HG03439 (cell line): ENCODE measurements around the gene PNPLA8.
"Not testable (repeated sequence)": the region's sequence is repeated elsewhere in the genome, so short reads cannot be mapped to it uniquely, and the experiment has no call there.

ENCODE experiments used
- ATAC-seq: cut with Tn5 transposase; IDR thresholded peaks from one replicate; pipeline ENCODE4 v1.9.1; 2021; ENCODE audit warnings: mild to moderate bottlenecking, moderate library complexity; ENCODE audit not compliant: unreplicated experiment

Gene PNPLA8

DNA sequence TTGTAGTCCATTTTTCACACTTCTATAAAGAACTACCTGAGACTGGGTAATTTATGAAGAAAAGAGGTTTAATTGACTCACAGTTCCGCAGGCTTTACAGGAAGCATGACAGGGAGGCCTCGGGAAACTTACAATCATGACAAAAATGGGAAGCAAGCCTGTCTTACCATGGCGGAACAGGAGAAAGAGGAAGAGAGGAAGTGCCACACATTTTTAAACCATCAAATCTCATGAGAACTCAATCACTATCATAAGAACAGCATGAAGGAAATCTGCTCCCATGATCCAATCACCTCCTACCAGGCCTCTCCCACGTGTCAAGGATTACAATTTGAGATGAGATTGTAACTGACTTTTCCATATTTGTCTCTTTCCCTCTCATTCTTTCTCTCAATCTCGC, 9.3 kb upstream of the PNPLA8 start:
- ATAC-seq = no peak

DNA sequence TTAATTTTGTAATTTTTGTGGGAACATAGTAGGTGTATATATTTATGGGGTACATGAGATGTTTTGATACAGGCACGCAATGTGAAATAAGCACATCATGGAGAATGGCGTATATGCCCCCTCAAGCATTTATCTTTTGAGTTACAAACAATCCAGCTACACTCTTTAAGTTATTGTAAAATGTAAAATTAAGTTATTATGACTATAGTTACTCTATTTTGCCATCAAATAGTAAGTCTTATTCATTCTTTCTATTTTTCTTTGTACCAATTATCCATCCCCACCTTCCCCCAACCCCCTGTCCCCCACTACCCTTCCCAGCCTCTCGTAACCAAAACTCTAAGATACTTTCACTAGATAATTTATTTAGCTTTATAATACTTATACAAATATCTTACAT, 7.8 kb upstream of the PNPLA8 start:
- ATAC-seq = no peak

DNA sequence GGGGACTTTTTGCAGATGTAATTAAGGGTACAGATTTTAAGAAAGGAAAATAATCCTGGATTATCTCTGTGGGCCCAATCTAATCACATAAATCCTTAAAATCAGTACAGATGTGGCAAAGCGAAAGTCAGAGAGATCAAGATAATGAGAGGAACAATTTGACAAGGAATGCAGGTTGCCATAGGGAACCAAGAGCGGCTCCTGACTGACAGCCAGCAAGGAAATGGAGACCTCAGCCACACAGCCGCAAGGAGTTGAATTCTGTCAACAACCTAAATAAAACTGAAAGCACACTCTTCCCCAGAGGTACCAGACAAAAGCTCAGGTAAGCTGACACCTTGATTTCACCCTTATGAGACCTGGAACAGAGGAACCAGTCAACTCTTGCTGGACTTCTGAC, 3.4 kb upstream of the PNPLA8 start:
- no peak for ATAC-seq

DNA sequence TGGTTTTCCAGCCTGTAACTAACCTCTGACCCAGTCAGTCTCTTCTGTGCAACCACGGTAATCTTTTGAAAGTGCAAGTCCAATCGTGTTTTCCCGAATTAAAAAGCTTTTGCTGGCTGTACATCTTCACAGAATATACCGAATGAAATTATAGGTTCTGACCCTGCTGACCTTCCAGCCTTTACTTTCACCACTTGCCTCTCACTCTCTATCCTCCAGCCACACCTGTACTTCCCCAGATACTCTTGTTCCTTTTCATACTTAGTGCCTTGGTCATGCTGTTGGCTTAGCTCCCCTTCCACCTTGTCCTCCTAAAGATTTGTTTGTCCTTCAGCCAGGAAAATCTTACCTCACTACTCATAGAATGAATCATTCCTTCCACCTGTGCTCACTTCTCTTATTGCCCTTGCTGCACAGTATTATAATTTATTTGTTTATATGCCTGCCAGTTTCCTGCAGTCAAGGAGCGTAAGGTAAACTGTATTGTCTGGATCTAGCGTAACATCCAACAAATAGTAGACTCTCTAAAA, 2.3 kb upstream of the PNPLA8 start:
- no peak for ATAC-seq

DNA sequence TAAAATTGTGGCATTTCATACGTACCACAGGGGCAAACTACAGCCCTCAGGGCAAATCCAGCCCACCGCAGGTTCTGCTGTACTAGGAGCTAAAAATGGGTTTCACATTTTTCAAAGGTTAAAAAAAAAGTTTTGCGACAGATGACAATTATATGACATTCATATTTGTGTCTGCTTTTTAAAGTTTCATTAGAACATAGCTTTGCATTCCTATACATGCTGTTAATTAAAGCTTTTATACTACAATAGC, 758 bp upstream of the PNPLA8 start:
- no peak for ATAC-seq

DNA sequence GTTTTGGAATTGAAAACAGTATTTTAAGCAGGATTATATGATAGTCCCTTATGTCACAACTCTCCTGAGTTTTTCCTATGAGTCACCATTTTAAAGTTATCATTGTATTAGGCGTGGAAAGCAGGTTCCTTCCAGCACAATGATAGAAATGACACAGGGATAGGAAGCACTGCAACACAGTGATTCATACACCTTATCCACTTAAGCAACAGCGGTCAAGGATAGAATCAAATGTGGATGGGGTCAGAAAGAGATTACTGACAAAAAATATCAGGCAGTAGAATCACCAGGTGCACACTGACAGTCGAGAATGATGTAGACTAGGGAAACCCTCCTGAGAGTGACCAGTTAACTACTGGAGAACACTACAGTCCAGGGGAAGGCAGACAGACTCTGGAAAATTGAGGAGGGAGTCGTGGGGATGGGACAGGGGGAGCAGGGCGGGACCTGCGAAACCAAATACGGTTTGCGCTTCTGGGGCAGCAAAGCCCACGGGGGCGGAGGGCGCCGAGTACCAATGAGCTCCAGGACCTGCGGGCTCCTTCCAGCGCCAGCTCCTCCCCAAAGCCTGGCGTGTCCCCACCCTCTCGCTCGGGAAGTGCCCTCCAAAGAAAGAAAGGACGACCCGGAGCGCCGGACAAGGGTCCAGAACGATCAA, 479 bp downstream of the PNPLA8 start:
- ATAC-seq = peak; percentile 54

DNA sequence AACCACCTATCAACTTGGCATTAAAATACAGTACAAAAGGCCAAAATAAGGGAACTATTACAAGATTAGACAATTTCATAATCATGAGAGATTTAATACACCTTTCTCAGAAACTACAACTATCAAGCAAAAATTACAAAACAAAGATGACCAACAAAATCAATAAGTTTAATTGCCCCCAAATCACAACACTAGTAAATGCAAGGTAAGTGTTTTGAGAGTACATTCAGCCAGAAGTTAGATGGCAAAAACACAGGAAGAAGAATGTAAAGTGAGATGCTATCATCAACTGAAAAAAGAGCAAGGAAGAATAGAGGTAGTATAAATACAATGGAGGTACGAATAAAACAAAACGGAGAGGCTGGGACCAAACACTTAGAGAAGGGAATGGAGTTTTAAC, 3.2 kb downstream of the PNPLA8 start:
- ATAC-seq = no peak

DNA sequence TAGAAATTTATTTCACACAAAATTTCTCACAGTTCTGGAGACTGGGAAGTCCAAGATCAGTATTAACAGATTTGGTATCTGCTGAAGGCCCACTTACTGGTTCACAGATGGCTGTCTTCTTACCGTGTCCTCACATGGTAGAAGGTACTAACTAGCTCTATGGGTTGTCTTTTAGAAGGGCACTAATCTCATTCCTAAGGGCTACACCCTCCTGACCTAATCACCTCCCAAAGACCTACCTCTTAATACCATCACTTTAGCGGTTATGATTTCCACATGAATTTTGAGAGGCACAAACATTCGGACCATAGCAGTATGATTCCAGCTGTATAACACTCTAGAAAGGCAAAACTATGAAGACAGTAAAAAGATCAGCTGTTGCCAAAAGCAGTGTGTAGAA, 8.0 kb downstream of the PNPLA8 start:
- no peak for ATAC-seq

DNA sequence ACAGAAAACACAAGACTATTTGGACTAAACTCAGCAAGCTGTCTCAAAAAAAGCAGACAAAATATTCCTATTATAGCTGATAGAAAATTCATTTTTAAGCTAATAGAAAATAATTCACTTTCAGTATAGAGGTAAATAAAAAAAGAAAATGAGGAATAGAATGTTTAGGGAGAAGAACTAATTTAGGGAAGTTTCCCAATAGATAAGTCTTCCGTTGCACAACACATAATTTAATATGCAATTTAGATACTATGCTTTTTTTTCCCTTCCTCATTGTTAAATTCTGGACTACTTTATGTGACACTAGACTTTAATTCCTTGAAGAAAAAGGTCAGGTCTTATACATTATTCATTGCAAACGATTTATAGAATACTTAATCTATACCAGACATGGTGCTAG, 10.3 kb downstream of the PNPLA8 start:
- no peak for ATAC-seq

DNA sequence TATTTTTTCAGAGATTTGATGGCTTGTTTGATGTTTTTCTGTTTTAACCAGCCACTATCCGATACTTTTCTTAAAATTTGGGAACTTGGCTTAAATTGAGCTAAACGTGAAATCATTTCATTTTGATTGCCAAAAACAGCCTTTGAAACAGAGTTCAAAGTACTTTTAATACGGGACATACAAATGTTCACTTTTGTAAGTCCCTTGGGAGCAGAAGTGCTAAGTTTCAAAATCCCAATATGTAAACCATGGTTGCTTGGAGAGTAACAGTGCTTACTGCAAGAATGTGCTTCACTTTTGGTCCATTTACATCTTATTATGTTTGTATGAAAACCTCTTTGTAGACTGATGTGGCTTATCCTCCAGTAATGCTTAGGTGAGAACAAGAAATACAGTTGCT, 10.9 kb downstream of the PNPLA8 start:
- ATAC-seq = no peak

DNA sequence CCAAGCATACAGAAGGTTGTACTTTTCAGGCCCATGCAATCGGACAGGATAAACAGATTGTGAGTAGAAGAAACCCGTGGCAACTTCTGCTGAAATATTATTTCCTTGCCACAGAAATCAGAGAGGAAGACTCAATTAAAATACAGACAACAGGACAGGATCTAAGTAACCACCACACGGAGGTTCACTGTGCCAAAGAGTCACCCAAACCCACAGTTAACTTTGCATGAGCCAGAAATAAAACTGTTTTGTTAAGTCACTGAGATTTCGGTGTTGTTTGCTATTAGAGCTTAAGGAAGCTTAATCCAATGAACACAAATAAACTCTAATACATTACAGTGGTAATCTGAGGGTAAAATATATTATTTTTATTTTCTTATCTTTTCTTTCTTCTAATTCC, 14.0 kb downstream of the PNPLA8 start:
- no peak for ATAC-seq

DNA sequence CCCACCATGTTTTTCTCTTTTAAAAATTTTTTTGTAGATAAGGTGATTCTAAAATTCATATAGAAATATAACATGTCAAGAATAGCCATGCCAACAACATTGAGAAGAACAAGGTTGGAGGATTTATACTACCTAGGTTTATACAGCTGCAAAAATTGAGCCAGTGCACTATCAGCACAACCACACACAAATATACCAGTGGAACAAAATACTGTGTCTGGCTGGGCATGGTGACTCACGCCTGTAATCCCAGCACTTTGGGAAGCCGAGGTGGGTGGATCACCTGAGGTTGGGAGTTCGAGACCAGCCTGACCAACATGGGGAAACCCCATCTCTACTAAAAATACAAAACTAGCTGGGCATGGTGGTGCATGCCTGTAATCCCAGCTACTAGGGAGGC, 21.4 kb downstream of the PNPLA8 start:
- ATAC-seq = not testable (repeated sequence)

DNA sequence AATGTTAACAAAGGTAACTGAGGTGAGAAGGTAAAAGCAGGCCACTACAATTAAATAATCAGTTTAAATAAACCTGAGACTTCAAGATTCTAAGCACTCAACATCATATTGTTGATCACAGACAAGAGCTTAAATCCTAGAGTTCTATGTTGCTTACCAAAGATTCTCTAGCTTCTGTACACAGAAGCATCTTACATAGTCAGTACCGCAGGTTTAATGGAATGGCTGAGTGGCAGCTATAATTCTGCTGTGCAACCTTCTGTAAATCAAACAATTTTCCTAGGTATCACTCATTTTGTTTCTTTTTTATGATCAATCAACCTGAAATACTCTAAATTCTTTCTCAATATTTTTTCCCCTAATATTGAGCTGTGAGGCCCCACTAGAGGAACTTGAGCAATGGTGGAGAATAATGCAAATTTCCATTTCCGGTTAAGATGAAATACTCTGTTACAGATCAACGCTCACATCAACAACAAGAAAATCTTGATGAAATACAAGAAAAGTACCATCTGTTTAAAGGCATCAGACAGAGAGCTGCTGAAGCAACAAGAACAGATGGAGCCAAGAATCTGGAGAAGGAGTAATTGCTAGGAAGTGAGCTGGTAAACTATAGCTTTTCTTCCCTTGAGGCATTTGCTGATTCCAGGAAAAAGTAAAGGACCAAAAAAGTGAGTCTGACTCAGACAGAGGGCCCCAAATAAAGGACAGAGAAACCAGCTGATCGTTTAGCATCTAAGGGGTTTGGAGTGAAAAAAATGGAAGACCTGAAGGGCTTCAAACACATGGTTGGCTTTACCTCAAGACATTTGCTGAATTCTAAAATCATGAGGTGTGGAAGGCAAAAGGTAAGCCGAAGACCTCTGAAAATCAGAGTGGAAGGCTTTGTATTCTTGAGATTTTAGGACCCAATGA, 22.6 kb downstream of the PNPLA8 start:
- ATAC-seq = peak; percentile 89

DNA sequence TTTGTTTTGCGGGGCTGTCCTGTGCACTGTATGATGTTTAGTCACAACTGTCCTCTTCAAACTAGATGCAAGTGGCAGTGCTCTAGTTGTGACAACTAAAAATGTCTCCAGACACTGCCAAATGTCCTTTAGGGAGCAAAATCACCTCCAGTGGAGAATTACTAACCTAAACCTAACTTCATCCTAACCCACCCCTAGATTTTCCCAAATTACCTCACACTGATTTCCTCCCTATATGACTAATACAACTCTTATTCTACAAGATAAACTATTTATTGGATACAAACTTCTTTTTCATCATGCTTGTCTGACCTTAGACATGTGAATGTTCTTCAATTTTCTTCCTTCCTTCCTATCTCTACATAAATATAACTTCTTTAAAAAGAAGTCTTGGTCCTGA, 26.4 kb downstream of the PNPLA8 start:
- no peak for ATAC-seq

DNA sequence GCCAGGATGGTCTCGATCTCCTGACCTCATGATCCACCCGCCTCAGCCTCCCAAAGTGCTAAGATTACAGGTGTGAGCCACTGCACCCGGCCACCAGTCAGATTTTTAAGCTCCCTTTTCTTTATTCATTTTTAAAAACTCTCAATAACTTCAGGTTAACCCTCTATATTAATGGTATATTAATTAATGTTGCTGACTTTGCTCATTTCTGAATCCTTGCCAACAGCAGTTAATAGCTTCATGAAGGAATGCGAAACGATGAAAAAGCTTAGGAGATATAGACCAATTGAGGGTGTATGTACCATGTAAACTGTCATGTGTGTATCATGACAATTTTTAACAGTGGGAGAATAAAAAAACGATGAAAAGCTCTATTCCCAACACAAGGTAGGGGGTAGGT, 27.5 kb downstream of the PNPLA8 start:
- ATAC-seq = no peak

DNA sequence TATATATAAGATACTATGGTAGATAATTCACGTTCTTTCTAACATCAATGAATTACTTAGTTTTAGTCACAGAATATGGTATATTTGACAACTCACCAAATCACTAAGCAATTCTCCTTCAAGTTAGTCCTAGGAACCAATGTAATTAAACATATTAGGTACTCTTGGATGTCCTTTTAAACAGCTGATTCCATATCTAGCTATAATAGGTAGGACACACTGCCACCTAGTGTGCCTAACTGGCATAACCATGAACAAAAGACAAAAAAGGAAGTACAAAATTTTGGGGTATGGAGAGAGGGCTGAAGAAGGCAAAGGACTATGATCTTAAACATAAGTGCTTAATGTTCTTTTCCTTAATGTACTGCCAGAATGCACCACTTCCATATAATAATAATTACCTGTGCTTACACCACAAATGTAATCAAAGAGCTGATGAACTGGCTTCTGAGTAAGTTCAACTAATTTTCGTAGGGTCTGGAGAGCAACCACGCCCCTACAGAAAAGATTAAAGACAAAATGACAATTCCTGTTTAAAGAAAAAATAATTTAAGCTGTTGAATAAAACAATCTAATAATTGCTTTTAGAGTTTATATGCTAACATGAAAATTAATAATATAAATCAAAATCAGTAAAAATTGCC, 28.7 kb downstream of the PNPLA8 start:
- ATAC-seq = peak; percentile 84

DNA sequence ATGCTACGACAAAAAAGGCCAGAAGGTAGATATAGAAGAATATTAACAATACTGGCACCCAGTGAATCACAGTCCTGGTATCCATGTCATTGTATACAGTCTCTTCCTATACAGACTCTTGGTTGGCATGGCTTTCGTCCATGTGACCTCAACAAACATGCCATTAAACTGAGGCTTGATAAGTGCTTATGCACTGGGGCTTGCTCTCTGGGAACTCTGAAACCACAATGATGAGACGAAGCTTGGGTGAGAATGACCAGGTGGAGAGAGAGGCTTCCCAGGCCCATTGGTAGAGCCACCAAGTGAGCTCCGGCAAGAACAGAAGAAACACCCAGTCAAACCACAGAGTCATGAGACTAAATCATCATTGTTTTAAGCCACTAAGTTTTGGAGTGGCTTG, 33.2 kb downstream of the PNPLA8 start:
- no peak for ATAC-seq

DNA sequence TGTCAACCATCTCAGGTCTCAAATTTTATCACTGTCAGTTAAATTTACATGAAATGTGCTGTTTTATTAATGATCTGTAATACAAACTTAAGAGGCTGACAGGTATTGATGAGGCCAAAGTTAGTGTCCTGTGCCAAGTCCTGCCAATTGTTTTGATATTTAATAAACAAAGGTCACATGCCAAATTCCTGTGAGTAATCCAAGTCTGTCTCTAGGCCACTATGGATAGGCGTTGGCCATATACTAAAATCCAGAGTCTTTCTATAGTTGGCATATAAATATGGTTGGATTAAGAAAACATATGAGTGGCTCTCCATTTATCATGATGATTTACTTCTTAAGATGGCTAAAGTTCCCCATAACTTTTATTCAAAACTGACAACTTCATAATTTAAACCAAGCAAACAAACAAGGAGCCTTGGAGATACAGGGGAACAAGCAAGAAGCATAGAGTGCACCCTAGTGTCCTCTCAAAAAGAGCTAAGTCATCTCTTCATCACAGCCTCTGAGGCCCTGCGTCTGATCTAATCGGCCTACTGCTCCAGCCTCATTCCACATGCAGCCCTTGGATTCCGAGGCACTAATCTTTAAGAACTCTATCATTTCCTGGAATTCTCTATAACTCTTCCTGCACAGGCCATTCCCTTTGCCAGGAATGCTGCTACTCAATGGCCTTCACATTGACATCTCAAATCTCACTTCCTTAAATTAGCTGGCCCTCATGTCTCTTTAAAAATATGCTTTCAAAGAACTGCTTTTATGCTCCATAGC, 37.0 kb downstream of the PNPLA8 start:
- no peak for ATAC-seq

DNA sequence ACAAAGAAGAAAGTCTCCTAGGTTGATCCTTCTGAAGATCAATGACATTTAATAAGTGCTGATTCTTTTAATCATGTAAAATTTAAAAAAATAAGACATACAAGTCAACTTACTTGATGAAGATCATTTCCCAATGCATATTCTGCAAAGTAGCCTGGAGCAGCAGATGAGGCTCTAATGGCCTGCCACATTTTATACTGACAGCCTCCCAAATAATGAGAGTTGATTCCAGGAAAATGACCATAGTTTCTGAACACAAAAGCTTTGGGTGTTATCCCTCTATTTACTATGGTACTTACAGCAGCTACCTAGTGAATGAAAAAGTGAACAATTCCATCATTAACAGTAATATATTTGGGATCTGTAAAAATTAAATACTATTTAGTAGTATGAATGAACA, 38.3 kb downstream of the PNPLA8 start:
- no peak for ATAC-seq

DNA sequence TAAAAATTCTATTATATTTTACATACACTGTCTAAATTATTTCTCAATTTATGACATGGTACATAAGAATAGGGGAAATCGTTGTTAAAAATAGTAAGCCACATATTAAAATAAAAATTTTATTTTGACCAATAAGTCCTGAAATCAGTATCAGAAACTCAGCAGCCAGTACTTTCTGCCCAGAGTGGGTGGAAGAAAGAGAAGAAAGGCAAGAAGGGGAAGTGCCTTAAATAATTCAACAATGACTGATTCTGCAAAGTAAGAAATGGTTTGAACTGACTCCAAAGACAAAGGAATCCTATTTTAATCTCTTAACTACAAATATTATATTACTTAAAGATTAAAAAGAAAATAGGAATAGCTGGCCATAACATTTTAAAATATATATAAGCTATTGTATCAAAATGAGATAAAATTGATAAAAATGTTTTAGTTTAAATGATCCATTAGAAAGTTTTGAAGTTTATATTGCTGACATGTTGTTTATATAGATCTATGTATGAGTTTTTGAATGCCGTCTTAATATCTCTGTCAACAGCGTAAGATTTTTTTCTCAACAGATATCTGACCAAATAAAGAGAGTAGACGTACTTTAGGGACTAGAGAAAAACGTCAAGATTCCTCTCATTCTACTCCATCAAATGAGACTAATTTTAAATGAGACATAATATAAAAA, 39.5 kb downstream of the PNPLA8 start:
- ATAC-seq = no peak

DNA sequence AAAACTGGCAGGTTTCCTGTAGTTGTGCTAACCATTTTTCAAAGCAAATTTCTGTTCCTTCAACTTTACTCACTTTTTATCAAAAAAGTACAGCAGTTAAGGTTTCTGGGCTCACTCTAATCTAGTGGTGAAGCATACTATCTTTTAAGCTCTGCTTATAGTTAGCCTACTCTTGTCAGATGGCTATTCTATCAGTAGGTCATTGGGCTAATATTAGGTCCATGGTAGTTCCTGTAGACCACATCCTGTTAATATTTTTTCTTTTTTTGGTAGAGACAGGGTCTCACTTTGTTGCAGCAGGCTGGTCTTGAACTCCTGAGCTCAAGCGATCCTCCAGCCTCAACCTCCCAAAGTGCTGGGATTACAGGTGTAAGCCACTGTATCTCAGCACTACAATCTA, 41.8 kb downstream of the PNPLA8 start:
- no peak for ATAC-seq
